Naive thymus-derived CD4-positive, alpha-beta T cell (primary cell): ENCODE results near the gene CFAP410. TPM values are rescaled to one million over a fixed set of nuclear protein-coding genes. Genes with fewer than 3 reads are reported as not detected.

ENCODE experiments used
- ATAC-seq: fragments of 150-1000 bp; cut with Tn5 transposase; 2 replicates; pipeline ENCODE4 v1.10.0; 2021; ENCODE audit warnings: mild to moderate bottlenecking, moderate library complexity
- CTCF ChIA-PET: fragments of 350-600 bp; sonication (Branson Sonifier 250); formaldehyde crosslinking; loops from one replicate; lab custom pipeline; 2021; ENCODE audit warnings: antibody characterized with exemption; lab: Charles Lee
- POLR2A ChIA-PET: fragments of 350-600 bp; sonication (Branson Sonifier 250); formaldehyde crosslinking; loops from one replicate; lab custom pipeline; 2021; ENCODE audit warnings: antibody characterized with exemption, inconsistent platforms; lab: Charles Lee
- DNase-seq, 9 donors: peaks; one replicate each; pipeline versions ENCODE4 v3.0.0 to v3.0.0-alpha.2; 2020 to 2022; ENCODE audit warnings: mixed read lengths in 1 of 9
- H3K27ac ChIP-seq: one replicate; pipeline ENCODE4 v1.7.0; 2013; ENCODE audit warnings: mild to moderate bottlenecking, low read depth, low read length, moderate library complexity
- H3K27me3 ChIP-seq, 2 donors: one replicate each; pipeline ENCODE4 v1.7.0; 2013; ENCODE audit warnings: low read length in 2 of 2, mild to moderate bottlenecking in 2 of 2, moderate library complexity in 2 of 2; ENCODE audit not compliant: control insufficient read depth in 2 of 2, insufficient read depth in 2 of 2
- H3K36me3 ChIP-seq, 3 experiments: 1 replicate in 2 of 3; 2 replicates in 1 of 3; pipeline ENCODE4 v1.7.0; 2013; ENCODE audit warnings: low read length in 3 of 3, mild to moderate bottlenecking in 3 of 3, moderate library complexity in 1 of 3; ENCODE audit not compliant: insufficient read depth in 3 of 3, control insufficient read depth in 2 of 3
- H3K4me1 ChIP-seq, 2 donors: one replicate each; pipeline ENCODE4 v1.7.0; 2013; ENCODE audit warnings: low read length in 2 of 2, mild to moderate bottlenecking in 2 of 2, moderate library complexity in 1 of 2; ENCODE audit not compliant: control insufficient read depth in 2 of 2, insufficient read depth in 2 of 2
- H3K4me3 ChIP-seq: 2 replicates; pipeline ENCODE4 v1.7.0; 2013; ENCODE audit warnings: mild to moderate bottlenecking, low read length
- H3K9me3 ChIP-seq, 3 experiments: 1 replicate in 2 of 3; 2 replicates in 1 of 3; pipeline ENCODE4 v1.7.0; 2013; ENCODE audit warnings: low read length in 3 of 3; ENCODE audit not compliant: control insufficient read depth in 2 of 3
- H3K27ac Mint-ChIP-seq, 9 donors: one replicate each; pipeline ENCODE4 v1.8.0; 2020 to 2022; ENCODE audit warnings: mixed read lengths in 9 of 9, mild to moderate bottlenecking in 8 of 9, moderate library complexity in 5 of 9, inconsistent platforms in 2 of 9
- H3K27me3 Mint-ChIP-seq, 5 donors: one replicate each; pipeline ENCODE4 v1.8.0; 2021 to 2022; ENCODE audit warnings: mixed read lengths in 5 of 5, mild to moderate bottlenecking in 1 of 5
- H3K36me3 Mint-ChIP-seq, 5 donors: one replicate each; pipeline ENCODE4 v1.8.0; 2020 to 2022; ENCODE audit warnings: mixed read lengths in 5 of 5, mild to moderate bottlenecking in 3 of 5, inconsistent platforms in 1 of 5
- H3K4me1 Mint-ChIP-seq, 7 donors: one replicate each; pipeline ENCODE4 v1.8.0; 2020 to 2022; ENCODE audit warnings: mixed read lengths in 7 of 7, mild to moderate bottlenecking in 3 of 7, inconsistent platforms in 1 of 7
- H3K4me3 Mint-ChIP-seq, 10 donors: one replicate each; pipeline ENCODE4 v1.8.0; 2020 to 2022; ENCODE audit warnings: mild to moderate bottlenecking in 10 of 10, mixed read lengths in 10 of 10, moderate library complexity in 6 of 10, inconsistent platforms in 2 of 10
- H3K9me3 Mint-ChIP-seq, 11 donors: one replicate each; pipeline ENCODE4 v1.8.0; 2020 to 2022; ENCODE audit warnings: mixed read lengths in 11 of 11, mild to moderate bottlenecking in 4 of 11, inconsistent platforms in 1 of 11, moderate library complexity in 1 of 11
- intact Hi-C, 2 donors: fragments of 100-400 bp; cut with micrococcal nuclease; formaldehyde crosslinking; loops; one replicate each; pipeline ENCODE4 v1.15.1; 2023
- polyA plus RNA-seq, 2 donors: library from polyadenylated mRNA; unstranded; fragments of 300-500 nt; fragmentation: Illumina TruSeq; gene quantifications; one replicate each; pipeline ENCODE4 v1.2.3, GENCODE V29; 2021
- total RNA-seq, 6 experiments: library from RNA in 5 of 6; stranded (reverse) in 5 of 6; gene quantifications; 1 replicate in 5 of 6; 2 replicates in 1 of 6; pipeline ENCODE4 v1.2.3 and lab custom pipeline; 2021 to 2026

Gene CFAP410
- total and polyA plus RNA-seq, 7 experiments from 2014 or later = 20.8 to 66.7 (median 46.9) TPM

GRCh38 chr21:44370786-44371410 lies 31.7 kb upstream of the CFAP410 start:
- Mint-ChIP-seq H3K9me3 (peaks cover 0 to 3% (median 0%) of the 10 kb centered on the region in 11 donors), H3K27me3 (no peaks in the 10 kb centered on the region), H3K27ac (no peak overlapping the region), H3K4me1 (peaks cover 16 to 32% (median 24%) of the 10 kb centered on the region in 7 donors), H3K36me3 (peaks cover 4 to 41% (median 5%) of the 10 kb centered on the region in 5 donors), H3K4me3 (no peak overlapping the region)
- ChIA-PET CTCF (no interaction called here), POLR2A (no interaction called here)
- DNase-seq (no peak), ATAC-seq (no peak)
- no peak overlapping the region for H3K4me3 ChIP-seq
- no peaks in the 10 kb centered on the region for H3K9me3 ChIP-seq
- peaks cover 15 to 16% of the 10 kb centered on the region in 2 donors for H3K4me1 ChIP-seq
- H3K27ac ChIP-seq = no peak overlapping the region
- intact Hi-C loops = no loop called here
- no peaks in the 10 kb centered on the region for H3K27me3 ChIP-seq
- H3K36me3 ChIP-seq = no peaks in the 10 kb centered on the region

- peak in 1 of 9 donors; percentile 18 for DNase-seq
- H3K4me3 ChIP-seq = no peak overlapping the region
- peaks cover 3 to 34% (median 5%) of the 10 kb centered on the region in 5 donors for H3K36me3 Mint-ChIP-seq
- intact Hi-C loops = no loop called here
- peaks cover 0 to 2% (median 0%) of the 10 kb centered on the region in 11 donors for H3K9me3 Mint-ChIP-seq
- ChIA-PET CTCF (no interaction called here), POLR2A (no interaction called here)
- H3K27me3 ChIP-seq = no peaks in the 10 kb centered on the region
- no peaks in the 10 kb centered on the region for H3K27me3 Mint-ChIP-seq
- no peak overlapping the region for H3K27ac ChIP-seq
- no peak overlapping the region for H3K27ac Mint-ChIP-seq
- ATAC-seq = no peak
- no peaks in the 10 kb centered on the region for H3K9me3 ChIP-seq
- peaks cover 8 to 9% of the 10 kb centered on the region in 2 donors for H3K4me1 ChIP-seq
- peaks cover 9 to 25% (median 17%) of the 10 kb centered on the region in 7 donors for H3K4me1 Mint-ChIP-seq
- H3K4me3 Mint-ChIP-seq = no peak overlapping the region
- H3K36me3 ChIP-seq = no peaks in the 10 kb centered on the region
Measured at GRCh38 chr21:44370027-44370735, 31.0 kb upstream of the CFAP410 start.

GRCh38 chr21:44368711-44369446 lies 29.7 kb upstream of the CFAP410 start:
- H3K4me1 Mint-ChIP-seq = peaks cover 0 to 14% (median 5%) of the 10 kb centered on the region in 7 donors
- peak; percentile 14 for ATAC-seq
- intact Hi-C loops = no loop called here
- peak overlapping the region in 1 of 10 donors; percentile 32 for H3K4me3 Mint-ChIP-seq
- no peak overlapping the region for H3K4me3 ChIP-seq
- H3K27ac ChIP-seq = no peak overlapping the region
- H3K27me3 Mint-ChIP-seq = no peaks in the 10 kb centered on the region
- no peak overlapping the region for H3K27ac Mint-ChIP-seq
- H3K36me3 Mint-ChIP-seq = peaks cover 0 to 29% (median 5%) of the 10 kb centered on the region in 5 donors
- H3K9me3 Mint-ChIP-seq = peaks cover 0 to 2% (median 0%) of the 10 kb centered on the region in 11 donors
- H3K9me3 ChIP-seq = no peaks in the 10 kb centered on the region
- no peaks in the 10 kb centered on the region for H3K36me3 ChIP-seq
- DNase-seq = peak in 1 of 9 donors; percentile 10
- H3K4me1 ChIP-seq = no peaks in the 10 kb centered on the region
- ChIA-PET POLR2A (no interaction called here), CTCF (no interaction called here)
- H3K27me3 ChIP-seq = no peaks in the 10 kb centered on the region

GRCh38 chr21:44366586-44367211 lies 27.5 kb upstream of the CFAP410 start:
- Histone ChIP-seq H3K27me3 (no peaks in the 10 kb centered on the region), H3K4me3 (no peak overlapping the region), H3K27ac (no peak overlapping the region), H3K36me3 (no peaks in the 10 kb centered on the region), H3K4me1 (no peaks in the 10 kb centered on the region), H3K9me3 (peaks cover 0 to 5% (median 0%) of the 10 kb centered on the region in 3 experiments)
- DNase-seq (peak in 1 of 9 donors; percentile 16), ATAC-seq (no peak)
- ChIA-PET POLR2A (no interaction called here), CTCF (no interaction called here)
- peaks cover 0 to 10% (median 6%) of the 10 kb centered on the region in 11 donors for H3K9me3 Mint-ChIP-seq
- H3K27me3 Mint-ChIP-seq = peaks cover 0 to 2% (median 0%) of the 10 kb centered on the region in 5 donors
- H3K36me3 Mint-ChIP-seq = peaks cover 4 to 28% (median 7%) of the 10 kb centered on the region in 5 donors
- peak overlapping the region in 2 of 9 donors; percentile 4 to 31 for H3K27ac Mint-ChIP-seq
- H3K4me3 Mint-ChIP-seq = no peak overlapping the region
- H3K4me1 Mint-ChIP-seq = peaks cover 0 to 8% (median 0%) of the 10 kb centered on the region in 7 donors
- intact Hi-C loops = no loop called here

- no peaks in the 10 kb centered on the region for H3K27me3 ChIP-seq
- ChIA-PET POLR2A (no interaction called here), CTCF (no interaction called here)
- no peak for ATAC-seq
- Mint-ChIP-seq H3K36me3 (peaks cover 4 to 27% (median 6%) of the 10 kb centered on the region in 5 donors), H3K27me3 (peaks cover 0 to 2% (median 0%) of the 10 kb centered on the region in 5 donors), H3K4me1 (peaks cover 0 to 6% (median 0%) of the 10 kb centered on the region in 7 donors), H3K4me3 (no peak overlapping the region), H3K9me3 (peaks cover 0 to 10% (median 6%) of the 10 kb centered on the region in 11 donors), H3K27ac (peak overlapping the region in 1 of 9 donors; percentile 31)
- no peak overlapping the region for H3K27ac ChIP-seq
- H3K4me3 ChIP-seq = no peak overlapping the region
- H3K9me3 ChIP-seq = peaks cover 0 to 5% (median 0%) of the 10 kb centered on the region in 3 experiments
- no peaks in the 10 kb centered on the region for H3K36me3 ChIP-seq
- peak in 1 of 9 donors; percentile 16 for DNase-seq
- H3K4me1 ChIP-seq = no peaks in the 10 kb centered on the region
- intact Hi-C loops = no loop called here
Measured at GRCh38 chr21:44365967-44366585, 26.9 kb upstream of the CFAP410 start.
